Stimulated activated CD8-positive, alpha-beta memory T cell treated with anti-CD3 and anti-CD28 coated beads, Interleukin-12 subunit alpha, Interleukin-12 subunit beta, amount 100 ng/mL, for 24 hours (primary cell): ENCODE data around the gene SWAP70.
"Not testable (repeated sequence)": the region's sequence is repeated elsewhere in the genome, so short reads cannot be mapped to it uniquely, and the experiment has no call there.

ENCODE experiments used
- DNase-seq: peaks from one replicate; pipeline ENCODE4 v3.0.0-alpha.2; 2020; ENCODE audit errors: extremely low read depth

The SWAP70 gene

GRCh38 chr11:9692691-9693090, 28.8 kb downstream of the SWAP70 start:
- no peak for DNase-seq

GRCh38 chr11:9693801-9694553, 30.1 kb downstream of the SWAP70 start:
- DNase-seq, result no peak

- DNase-seq, result not testable (repeated sequence)
These were observed 31.4 kb downstream of the SWAP70 start for GRCh38 chr11:9695228-9695627.

GRCh38 chr11:9697766-9698165, 33.9 kb downstream of the SWAP70 start:
- DNase-seq, result no peak

GRCh38 chr11:9700105-9700801, 36.4 kb downstream of the SWAP70 start:
- no peak for DNase-seq

GRCh38 chr11:9701799-9702198, 37.9 kb downstream of the SWAP70 start:
- DNase-seq, result no peak

GRCh38 chr11:9703280-9703679, 39.4 kb downstream of the SWAP70 start:
- DNase-seq, result no peak

GRCh38 chr11:9704037-9704436, 40.2 kb downstream of the SWAP70 start:
- DNase-seq, result no peak

- no peak for DNase-seq
These were observed 40.7 kb downstream of the SWAP70 start for GRCh38 chr11:9704620-9705019.

- DNase-seq, result not testable (repeated sequence)
These were observed 41.5 kb downstream of the SWAP70 start for GRCh38 chr11:9705361-9705760.

GRCh38 chr11:9708544-9708943, 44.7 kb downstream of the SWAP70 start:
- DNase-seq, result no peak

GRCh38 chr11:9710223-9710622, 46.3 kb downstream of the SWAP70 start:
- DNase-seq, result no peak

GRCh38 chr11:9710852-9711251, 47.0 kb downstream of the SWAP70 start:
- DNase-seq, result no peak

- DNase-seq, result no peak
These were observed 47.8 kb downstream of the SWAP70 start for GRCh38 chr11:9711454-9712307.

- no peak for DNase-seq
These were observed 50.5 kb downstream of the SWAP70 start for GRCh38 chr11:9714272-9714940.

- no peak for DNase-seq
These were observed 52.6 kb downstream of the SWAP70 start for GRCh38 chr11:9716275-9717039.

GRCh38 chr11:9717040-9717357, 53.1 kb downstream of the SWAP70 start:
- DNase-seq, result no peak

GRCh38 chr11:9717719-9718118, 53.8 kb downstream of the SWAP70 start:
- DNase-seq, result no peak

GRCh38 chr11:9718147-9718546, 54.3 kb downstream of the SWAP70 start:
- DNase-seq, result no peak

GRCh38 chr11:9719566-9720289, 55.9 kb downstream of the SWAP70 start:
- DNase-seq, result no peak

GRCh38 chr11:9720290-9720630, 56.4 kb downstream of the SWAP70 start:
- no peak for DNase-seq
